ENCODE measurements around the gene RSL1D1.
"Not testable (repeated sequence)": the region's sequence is repeated elsewhere in the genome, so short reads cannot be mapped to it uniquely, and the experiment has no call there.

RSL1D1 gene

GRCh38 chr16:11843206-11843605, 8.1 kb downstream of the RSL1D1 start:
- no peak for DNase-seq

GRCh38 chr16:11841026-11841425, 10.3 kb downstream of the RSL1D1 start:
- no peak for DNase-seq

- DNase-seq, result no peak
Measured at GRCh38 chr16:11836650-11837244, 14.6 kb downstream of the RSL1D1 start.

GRCh38 chr16:11835891-11836649, 15.3 kb downstream of the RSL1D1 start:
- DNase-seq, result no peak

- DNase-seq, result no peak
Measured at GRCh38 chr16:11835309-11835708, 16.0 kb downstream of the RSL1D1 start.

GRCh38 chr16:11833951-11834695, 17.2 kb downstream of the RSL1D1 start:
- DNase-seq, result no peak

GRCh38 chr16:11828696-11829095, 22.6 kb downstream of the RSL1D1 start:
- DNase-seq, result no peak

GRCh38 chr16:11825520-11826165, 25.7 kb downstream of the RSL1D1 start:
- DNase-seq, result not testable (repeated sequence)

GRCh38 chr16:11824362-11824761, 27.0 kb downstream of the RSL1D1 start:
- DNase-seq, result no peak

- DNase-seq, result not testable (repeated sequence)
Measured at GRCh38 chr16:11823645-11824044, 27.7 kb downstream of the RSL1D1 start.

- DNase-seq, result no peak
Measured at GRCh38 chr16:11819798-11820197, 31.5 kb downstream of the RSL1D1 start.

GRCh38 chr16:11818970-11819369, 32.4 kb downstream of the RSL1D1 start:
- not testable (repeated sequence) for DNase-seq

- DNase-seq, result no peak
Measured at GRCh38 chr16:11816123-11816522, 35.2 kb downstream of the RSL1D1 start.

GRCh38 chr16:11814800-11815199, 36.5 kb downstream of the RSL1D1 start:
- not testable (repeated sequence) for DNase-seq

GRCh38 chr16:11806721-11807120, 44.6 kb downstream of the RSL1D1 start:
- DNase-seq, result no peak

- no peak for DNase-seq
Measured at GRCh38 chr16:11805556-11805955, 45.8 kb downstream of the RSL1D1 start.

- DNase-seq, result no peak
Measured at GRCh38 chr16:11801481-11802021, 49.8 kb downstream of the RSL1D1 start.

- no peak for DNase-seq
Measured at GRCh38 chr16:11800382-11800718, 51.0 kb downstream of the RSL1D1 start.

GRCh38 chr16:11799509-11800381, 51.6 kb downstream of the RSL1D1 start:
- DNase-seq, result no peak

GRCh38 chr16:11799017-11799381, 52.3 kb downstream of the RSL1D1 start:
- DNase-seq, result no peak

GRCh38 chr16:11797957-11798299, 53.4 kb downstream of the RSL1D1 start:
- DNase-seq, result no peak

Data from SHP77 treated with DMSO at 0.1 percent for 48 hours (cell line).